Measurements from ENCODE around the gene HOXB5. TPM values are rescaled to one million over a fixed set of nuclear protein-coding genes. Genes with fewer than 3 reads are reported as not detected.

HOXB5 gene
- total RNA-seq, 1 donor from 2014 or later, result not detected

DNA sequence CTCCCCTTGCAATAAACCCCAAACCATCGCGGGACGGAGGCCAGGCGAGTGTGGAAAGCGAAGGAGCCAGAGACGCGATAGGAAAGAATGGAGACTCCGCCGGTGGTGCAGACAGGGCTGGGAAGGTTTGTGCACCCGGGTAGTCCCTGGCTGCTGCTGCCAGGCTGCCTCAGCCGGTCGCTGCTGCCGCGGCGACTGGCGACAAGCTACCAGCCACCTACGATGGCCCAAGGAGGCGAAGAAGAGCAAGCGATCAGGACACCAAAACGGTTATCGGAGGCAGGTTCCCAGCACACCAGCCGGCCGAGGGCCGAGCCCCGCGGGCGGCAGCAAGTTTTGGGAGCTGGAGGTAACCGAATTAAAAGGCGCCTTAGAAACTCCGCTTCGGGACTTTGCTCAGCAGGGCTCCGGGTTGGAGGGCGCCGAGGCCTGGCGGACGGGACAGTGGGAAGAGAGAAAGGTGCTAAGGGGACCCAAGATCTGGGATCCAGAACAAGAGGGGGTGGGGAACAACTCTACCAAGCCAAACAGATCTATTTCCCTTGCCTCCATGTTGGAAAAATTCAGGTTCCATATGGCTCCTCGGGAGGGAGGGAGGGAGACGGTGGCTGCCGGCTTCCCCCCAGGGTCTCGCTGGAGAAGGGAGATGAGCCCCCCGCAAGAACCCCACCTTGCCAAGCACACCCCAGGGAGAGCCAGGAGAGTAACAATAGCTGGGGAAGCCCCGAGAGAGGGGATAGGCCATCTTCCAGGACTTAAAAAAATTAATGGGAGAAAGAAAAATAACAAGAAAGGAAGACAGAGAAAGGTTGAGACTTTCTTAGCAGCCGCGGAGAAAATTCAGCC is 38.9 kb downstream of the HOXB5 start:
- H3K36me3 Mint-ChIP-seq (ENCODE audit: low read depth, unreplicated experiment), result peaks cover 5% of the 10 kb centered on the region
- H2AFZ ChIP-seq (ENCODE audit: low read depth, low read length), result no peak overlapping the region
- H3K27ac ChIP-seq (ENCODE audit: low read depth, low read length), result peak overlapping the region; percentile 80
- peaks cover 72% of the 10 kb centered on the region for H3K27me3 ChIP-seq (ENCODE audit: insufficient read depth, low read length)
- peaks cover 18% of the 10 kb centered on the region for H3K9me3 Mint-ChIP-seq (ENCODE audit: unreplicated experiment)
- H3K36me3 ChIP-seq (ENCODE audit: insufficient read depth, low read length), result no peaks in the 10 kb centered on the region
- peak; percentile 23 for DNase-seq (ENCODE audit: low read depth)
- H3K79me2 ChIP-seq (ENCODE audit: insufficient read depth, low read length), result peaks cover 86% of the 10 kb centered on the region
- peaks cover 48% of the 10 kb centered on the region for H3K4me1 ChIP-seq (ENCODE audit: insufficient read depth, low read length)
- peak overlapping the region; percentile 88 for H3K4me2 ChIP-seq (ENCODE audit: low read length)
- no peaks in the 10 kb centered on the region for H4K20me1 ChIP-seq (ENCODE audit: insufficient read depth, low read length)
- no peak overlapping the region for H3K4me3 Mint-ChIP-seq (ENCODE audit: unreplicated experiment)
- peak overlapping the region; percentile 63 for H3K4me3 ChIP-seq (ENCODE audit: insufficient read depth, low read depth, low read length)
- H3K9me3 ChIP-seq (ENCODE audit: insufficient read depth, low read depth, low read length), result no peaks in the 10 kb centered on the region
- TF ChIP-seq EZH2 (IDR thresholded peaks at IDR 0.05; ENCODE audit: insufficient read depth, low read length) (peak; percentile 74), CTCF (IDR thresholded peaks at IDR 0.05; ENCODE audit: insufficient read depth, low read depth, low read length) (no peak)
- peaks cover 88% of the 10 kb centered on the region for H3K27me3 Mint-ChIP-seq (ENCODE audit: low read depth, unreplicated experiment)
- H3K4me1 Mint-ChIP-seq (ENCODE audit: low read depth, unreplicated experiment), result peaks cover 2% of the 10 kb centered on the region
- H3K9ac ChIP-seq (ENCODE audit: low read length), result peak overlapping the region; percentile 83
- no peak overlapping the region for H3K27ac Mint-ChIP-seq (ENCODE audit: unreplicated experiment)
- FAIRE-seq, result no peak

DNA sequence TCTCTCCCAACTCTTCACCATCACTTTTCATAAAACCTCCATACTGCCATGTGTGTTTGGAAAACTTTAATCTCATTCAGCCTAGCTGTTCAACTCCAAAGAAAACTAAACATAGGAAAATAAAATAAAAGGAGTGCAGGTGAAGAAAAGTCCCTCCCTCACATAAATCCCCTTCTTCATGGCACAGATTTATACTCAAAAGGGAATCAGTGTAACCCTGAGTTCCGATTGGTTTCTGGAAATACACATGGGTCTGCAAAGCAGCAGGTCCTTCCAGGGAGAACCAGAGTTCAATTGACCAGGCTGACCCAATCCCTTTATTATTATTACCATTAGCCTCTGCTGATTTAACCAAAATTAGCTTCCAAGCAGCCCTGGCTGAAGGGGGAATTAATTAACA is 39.8 kb downstream of the HOXB5 start:
- Mint-ChIP-seq H3K27ac (ENCODE audit: unreplicated experiment) (peak overlapping the region; percentile 54), H3K9me3 (ENCODE audit: unreplicated experiment) (peaks cover 16% of the 10 kb centered on the region), H3K4me1 (ENCODE audit: low read depth, unreplicated experiment) (peaks cover 2% of the 10 kb centered on the region), H3K36me3 (ENCODE audit: low read depth, unreplicated experiment) (peaks cover 5% of the 10 kb centered on the region), H3K4me3 (ENCODE audit: unreplicated experiment) (no peak overlapping the region), H3K27me3 (ENCODE audit: low read depth, unreplicated experiment) (peaks cover 85% of the 10 kb centered on the region)
- Histone ChIP-seq H3K4me2 (ENCODE audit: low read length) (peak overlapping the region; percentile 88), H3K4me3 (ENCODE audit: insufficient read depth, low read depth, low read length) (peak overlapping the region; percentile 63), H3K27ac (ENCODE audit: low read depth, low read length) (peak overlapping the region; percentile 80), H4K20me1 (ENCODE audit: insufficient read depth, low read length) (no peaks in the 10 kb centered on the region), H3K4me1 (ENCODE audit: insufficient read depth, low read length) (peaks cover 45% of the 10 kb centered on the region), H3K79me2 (ENCODE audit: insufficient read depth, low read length) (peaks cover 81% of the 10 kb centered on the region), H3K27me3 (ENCODE audit: insufficient read depth, low read length) (peaks cover 65% of the 10 kb centered on the region), H2AFZ (ENCODE audit: low read depth, low read length) (no peak overlapping the region), H3K9me3 (ENCODE audit: insufficient read depth, low read depth, low read length) (no peaks in the 10 kb centered on the region), H3K9ac (ENCODE audit: low read length) (peak overlapping the region; percentile 83), H3K36me3 (ENCODE audit: insufficient read depth, low read length) (no peaks in the 10 kb centered on the region)
- FAIRE-seq, result no peak
- DNase-seq (ENCODE audit: low read depth), result peak; percentile 18
- no peak for TF ChIP-seq CTCF (IDR thresholded peaks at IDR 0.05; ENCODE audit: insufficient read depth, low read depth, low read length)
- no peak for TF ChIP-seq EZH2 (IDR thresholded peaks at IDR 0.05; ENCODE audit: insufficient read depth, low read length)

DNA sequence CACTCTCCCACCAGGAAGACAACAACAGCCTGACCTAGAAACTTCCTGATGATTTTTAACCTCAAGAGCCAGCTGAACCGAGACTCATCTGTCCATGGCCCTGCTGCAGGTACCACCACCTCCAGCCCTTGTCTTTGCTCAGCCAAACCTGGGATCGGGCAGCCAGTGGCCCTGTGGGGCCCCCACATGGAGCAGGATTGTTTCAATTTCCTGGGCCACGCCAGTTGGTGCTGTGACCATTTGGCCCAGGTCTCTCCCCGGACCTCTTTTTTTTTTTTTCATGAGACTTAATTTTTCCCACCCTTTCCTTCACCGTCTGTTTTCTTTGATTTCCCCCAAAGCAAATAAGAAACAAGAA is 40.4 kb downstream of the HOXB5 start:
- no peak overlapping the region for H3K4me3 ChIP-seq (ENCODE audit: insufficient read depth, low read depth, low read length)
- H3K9me3 ChIP-seq (ENCODE audit: insufficient read depth, low read depth, low read length), result no peaks in the 10 kb centered on the region
- H3K9ac ChIP-seq (ENCODE audit: low read length), result peak overlapping the region; percentile 83
- H3K27me3 ChIP-seq (ENCODE audit: insufficient read depth, low read length), result peaks cover 60% of the 10 kb centered on the region
- H3K27me3 Mint-ChIP-seq (ENCODE audit: low read depth, unreplicated experiment), result peaks cover 83% of the 10 kb centered on the region
- H3K79me2 ChIP-seq (ENCODE audit: insufficient read depth, low read length), result peaks cover 78% of the 10 kb centered on the region
- H3K9me3 Mint-ChIP-seq (ENCODE audit: unreplicated experiment), result peaks cover 12% of the 10 kb centered on the region
- no peaks in the 10 kb centered on the region for H3K36me3 ChIP-seq (ENCODE audit: insufficient read depth, low read length)
- H3K4me1 ChIP-seq (ENCODE audit: insufficient read depth, low read length), result peaks cover 43% of the 10 kb centered on the region
- no peak overlapping the region for H2AFZ ChIP-seq (ENCODE audit: low read depth, low read length)
- TF ChIP-seq CTCF (IDR thresholded peaks at IDR 0.05; ENCODE audit: insufficient read depth, low read depth, low read length) (no peak), EZH2 (IDR thresholded peaks at IDR 0.05; ENCODE audit: insufficient read depth, low read length) (no peak)
- H3K27ac Mint-ChIP-seq (ENCODE audit: unreplicated experiment), result no peak overlapping the region
- H3K4me1 Mint-ChIP-seq (ENCODE audit: low read depth, unreplicated experiment), result peaks cover 2% of the 10 kb centered on the region
- H3K27ac ChIP-seq (ENCODE audit: low read depth, low read length), result peak overlapping the region; percentile 64
- peak overlapping the region; percentile 88 for H3K4me2 ChIP-seq (ENCODE audit: low read length)
- DNase-seq (ENCODE audit: low read depth), result no peak
- no peak overlapping the region for H3K4me3 Mint-ChIP-seq (ENCODE audit: unreplicated experiment)
- no peaks in the 10 kb centered on the region for H4K20me1 ChIP-seq (ENCODE audit: insufficient read depth, low read length)
- peaks cover 3% of the 10 kb centered on the region for H3K36me3 Mint-ChIP-seq (ENCODE audit: low read depth, unreplicated experiment)
- FAIRE-seq, result no peak
